ENCODE measurements around the gene MAPK12.

MAPK12 gene

DNA sequence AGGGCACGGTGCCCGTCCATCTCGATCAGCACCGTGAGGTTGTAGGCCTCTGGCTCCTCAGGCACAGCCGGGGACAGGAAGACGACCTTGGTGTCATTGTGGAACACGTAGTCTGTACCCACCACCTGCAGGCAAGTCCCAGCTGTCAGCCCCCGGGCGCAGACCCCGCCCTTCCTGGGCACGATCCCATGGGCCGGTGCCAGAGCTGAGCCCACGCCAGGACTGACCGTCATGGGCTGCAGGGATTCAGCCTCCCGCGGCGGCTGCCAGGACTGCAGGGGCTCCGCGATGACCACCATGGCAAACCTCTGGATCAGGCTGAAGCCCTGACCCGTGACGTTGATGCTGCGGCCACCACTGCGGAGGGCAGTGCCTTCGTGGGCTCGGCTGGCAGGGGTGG lies 20.5 kb upstream of the MAPK12 start:
- no peak overlapping the region for H3K4me3 ChIP-seq (ENCODE audit: low read depth, low read length)
- DNase-seq (ENCODE audit: low read depth, low spot score), result no peak
- TF ChIP-seq, protein P1, sequence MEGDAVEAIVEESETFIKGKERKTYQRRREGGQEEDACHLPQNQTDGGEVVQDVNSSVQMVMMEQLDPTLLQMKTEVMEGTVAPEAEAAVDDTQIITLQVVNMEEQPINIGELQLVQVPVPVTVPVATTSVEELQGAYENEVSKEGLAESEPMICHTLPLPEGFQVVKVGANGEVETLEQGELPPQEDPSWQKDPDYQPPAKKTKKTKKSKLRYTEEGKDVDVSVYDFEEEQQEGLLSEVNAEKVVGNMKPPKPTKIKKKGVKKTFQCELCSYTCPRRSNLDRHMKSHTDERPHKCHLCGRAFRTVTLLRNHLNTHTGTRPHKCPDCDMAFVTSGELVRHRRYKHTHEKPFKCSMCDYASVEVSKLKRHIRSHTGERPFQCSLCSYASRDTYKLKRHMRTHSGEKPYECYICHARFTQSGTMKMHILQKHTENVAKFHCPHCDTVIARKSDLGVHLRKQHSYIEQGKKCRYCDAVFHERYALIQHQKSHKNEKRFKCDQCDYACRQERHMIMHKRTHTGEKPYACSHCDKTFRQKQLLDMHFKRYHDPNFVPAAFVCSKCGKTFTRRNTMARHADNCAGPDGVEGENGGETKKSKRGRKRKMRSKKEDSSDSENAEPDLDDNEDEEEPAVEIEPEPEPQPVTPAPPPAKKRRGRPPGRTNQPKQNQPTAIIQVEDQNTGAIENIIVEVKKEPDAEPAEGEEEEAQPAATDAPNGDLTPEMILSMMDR (IDR thresholded peaks at IDR 0.05; ENCODE audit: low read depth, low read length), result no peak
- in situ Hi-C loops (cut with HindIII; ENCODE audit: low sequenced_read_pairs), result no loop called here

DNA sequence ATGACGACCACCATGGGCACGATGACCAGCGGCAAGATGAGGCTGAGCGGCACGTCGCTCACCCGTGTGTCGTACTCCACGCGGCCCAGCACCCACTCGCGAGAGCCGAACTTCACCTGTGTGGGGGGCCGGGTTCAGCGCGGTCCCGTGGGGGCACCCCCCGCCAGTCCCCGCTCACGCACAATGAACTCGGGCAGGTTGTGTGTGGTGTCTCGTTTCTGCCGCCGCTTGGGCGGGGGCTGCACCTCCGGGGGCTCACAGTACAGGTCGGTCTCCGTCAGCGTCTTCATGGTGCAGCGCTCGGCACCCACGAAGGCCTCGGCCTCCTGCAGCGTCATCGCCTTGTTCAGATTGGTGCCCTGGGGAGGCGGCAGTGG lies 19.9 kb upstream of the MAPK12 start:
- no peak overlapping the region for H3K4me3 ChIP-seq (ENCODE audit: low read depth, low read length)
- in situ Hi-C loops (cut with HindIII; ENCODE audit: low sequenced_read_pairs), result no loop called here
- no peak for DNase-seq (ENCODE audit: low read depth, low spot score)
- TF ChIP-seq, protein P1 (IDR thresholded peaks at IDR 0.05; ENCODE audit: low read depth, low read length), result no peak

DNA sequence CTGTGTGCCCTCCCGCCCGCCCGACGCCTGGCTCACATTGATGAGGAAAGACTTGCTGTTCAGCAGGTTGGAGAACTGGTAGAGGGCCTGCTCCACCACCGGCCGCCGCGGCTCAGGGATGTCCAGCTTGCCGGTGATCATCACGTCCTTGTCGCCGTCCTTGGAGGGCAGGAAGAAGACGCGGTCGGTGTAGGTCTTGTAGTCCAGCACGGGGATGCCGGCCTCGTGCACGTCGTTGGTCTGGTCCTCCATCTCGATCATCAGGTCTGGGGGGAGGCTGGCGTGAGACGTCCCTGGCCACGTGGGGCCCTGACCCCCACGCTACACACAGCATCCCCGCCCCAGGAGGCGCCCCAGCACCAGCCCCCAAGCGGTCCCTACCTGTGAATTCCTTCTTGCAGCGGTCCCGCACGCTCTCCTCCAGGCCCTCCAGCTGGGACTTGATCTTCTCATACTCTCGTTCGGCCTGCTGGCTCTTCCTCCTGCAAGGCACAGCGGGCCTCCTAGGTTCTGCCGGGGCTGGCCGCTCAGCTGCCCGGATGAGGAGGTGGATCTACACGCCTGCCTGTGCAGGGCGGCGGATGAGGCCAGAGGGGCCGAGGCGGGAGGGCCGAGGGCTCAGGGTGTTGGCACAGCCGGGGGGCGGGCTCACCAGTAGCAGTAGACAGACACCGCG lies 19.4 kb upstream of the MAPK12 start:
- DNase-seq (ENCODE audit: low read depth, low spot score), result no peak
- no peak overlapping the region for H3K4me3 ChIP-seq (ENCODE audit: low read depth, low read length)
- in situ Hi-C loops (cut with HindIII; ENCODE audit: low sequenced_read_pairs), result no loop called here
- TF ChIP-seq, protein P1 (IDR thresholded peaks at IDR 0.05; ENCODE audit: low read depth, low read length), result no peak

DNA sequence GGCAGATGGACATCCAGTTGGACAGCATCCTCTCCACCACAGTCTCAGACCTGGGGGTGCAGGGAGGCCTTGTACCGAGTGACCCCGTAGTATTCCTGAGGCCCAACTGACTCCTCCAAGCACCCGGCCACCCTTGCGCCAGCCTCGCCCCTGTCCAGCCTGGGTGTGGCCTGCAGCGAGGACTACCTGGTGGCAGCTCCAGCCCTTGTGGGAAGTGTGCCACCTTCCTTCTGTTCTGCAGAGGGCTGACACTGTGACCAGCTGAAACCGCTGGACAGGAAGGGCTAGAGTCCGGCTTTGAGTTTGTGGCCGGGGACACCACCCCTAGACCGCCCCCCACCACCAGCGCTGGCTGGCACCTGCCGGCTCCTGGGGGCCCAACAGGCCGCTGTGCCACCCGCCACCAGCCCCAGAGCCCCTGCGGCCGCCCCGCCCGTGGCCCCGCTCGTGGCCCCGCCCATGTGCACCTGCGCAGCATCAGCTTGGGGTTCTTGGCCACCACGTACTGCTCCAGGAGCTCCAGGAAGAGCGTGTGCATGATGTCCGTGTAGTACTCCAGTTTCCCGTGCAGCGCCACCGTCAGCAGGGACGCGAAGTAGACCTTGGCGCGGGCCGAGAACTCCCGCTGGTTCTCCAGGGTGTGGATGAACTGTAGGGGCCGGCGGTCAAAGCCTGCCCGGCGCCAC lies 18.7 kb upstream of the MAPK12 start:
- H3K4me3 ChIP-seq (ENCODE audit: low read depth, low read length), result no peak overlapping the region
- DNase-seq (ENCODE audit: low read depth, low spot score), result no peak
- in situ Hi-C loops (cut with HindIII; ENCODE audit: low sequenced_read_pairs), result no loop called here
- TF ChIP-seq, protein P1 (IDR thresholded peaks at IDR 0.05; ENCODE audit: low read depth, low read length), result no peak

DNA sequence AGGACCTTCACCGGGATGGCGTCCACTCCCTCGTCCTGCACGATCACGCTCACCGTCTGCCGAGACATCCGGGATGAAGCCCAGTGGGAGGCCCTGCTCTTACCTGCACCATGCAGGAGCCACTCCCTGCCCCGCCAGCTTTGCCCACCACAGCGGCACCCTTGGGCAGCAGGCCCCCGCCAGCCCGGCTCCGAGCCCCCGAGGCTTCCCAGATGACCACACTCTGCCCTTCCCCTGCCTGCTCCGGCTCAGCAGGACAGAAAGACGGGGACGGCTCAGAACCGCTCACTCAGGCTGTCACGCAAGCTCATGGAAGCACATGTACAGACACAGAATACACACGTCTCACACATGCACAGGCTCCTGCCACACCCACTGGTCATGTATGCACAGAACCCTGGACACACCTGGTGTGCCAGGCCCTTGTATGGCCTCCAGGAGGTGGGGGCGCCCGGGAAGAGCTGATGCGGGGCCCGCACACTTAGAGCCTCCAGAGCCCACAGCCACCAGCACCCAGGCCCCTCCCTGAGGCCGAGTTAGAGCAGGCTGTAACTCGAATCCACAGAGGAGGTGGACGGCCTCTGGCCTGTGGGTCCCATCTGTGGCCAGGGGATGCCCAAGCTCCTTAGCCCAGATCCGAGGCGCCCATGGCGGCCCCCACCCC lies 17.6 kb upstream of the MAPK12 start:
- H3K4me3 ChIP-seq (ENCODE audit: low read depth, low read length), result no peak overlapping the region
- in situ Hi-C loops (cut with HindIII; ENCODE audit: low sequenced_read_pairs), result no loop called here
- DNase-seq (ENCODE audit: low read depth, low spot score), result no peak
- TF ChIP-seq, protein P1 (IDR thresholded peaks at IDR 0.05; ENCODE audit: low read depth, low read length), result no peak

DNA sequence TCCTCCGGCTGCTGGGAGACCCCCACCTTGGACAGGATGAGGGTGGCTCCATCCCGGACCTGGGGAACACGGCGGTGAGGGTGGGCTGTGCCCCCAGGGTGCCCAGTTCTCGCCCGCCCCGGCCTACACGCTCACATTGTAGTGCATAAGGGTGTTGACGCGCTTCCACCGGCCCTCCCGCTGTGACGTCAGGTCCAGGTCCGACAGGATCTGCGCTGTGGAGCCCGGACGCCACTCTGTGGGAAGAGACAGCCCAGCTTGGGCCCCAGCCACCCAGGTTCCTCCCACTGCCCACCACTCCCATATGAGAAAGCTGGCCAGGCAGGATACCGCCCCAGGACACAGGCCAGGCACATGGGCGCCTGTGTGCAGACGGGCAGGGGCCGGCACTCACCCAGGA lies 17.0 kb upstream of the MAPK12 start:
- TF ChIP-seq, protein P1 (IDR thresholded peaks at IDR 0.05; ENCODE audit: low read depth, low read length), result no peak
- in situ Hi-C loops (cut with HindIII; ENCODE audit: low sequenced_read_pairs), result no loop called here
- no peak for DNase-seq (ENCODE audit: low read depth, low spot score)
- H3K4me3 ChIP-seq (ENCODE audit: low read depth, low read length), result no peak overlapping the region

Measured in astrocyte of the spinal cord (primary cell).